Central memory CD4-positive, alpha-beta T cell (primary cell): ENCODE results near the gene PRPF38A.
"Not testable (repeated sequence)": the region's sequence is repeated elsewhere in the genome, so short reads cannot be mapped to it uniquely, and the experiment has no call there.

Experiments used
- DNase-seq: peaks from one replicate; pipeline ENCODE4 v3.0.0; 2022
- total RNA-seq, 3 experiments: gene quantifications; one replicate each; lab custom pipeline; 2026; lab: John Stamatoyannopoulos, UW

Gene PRPF38A, protein sequence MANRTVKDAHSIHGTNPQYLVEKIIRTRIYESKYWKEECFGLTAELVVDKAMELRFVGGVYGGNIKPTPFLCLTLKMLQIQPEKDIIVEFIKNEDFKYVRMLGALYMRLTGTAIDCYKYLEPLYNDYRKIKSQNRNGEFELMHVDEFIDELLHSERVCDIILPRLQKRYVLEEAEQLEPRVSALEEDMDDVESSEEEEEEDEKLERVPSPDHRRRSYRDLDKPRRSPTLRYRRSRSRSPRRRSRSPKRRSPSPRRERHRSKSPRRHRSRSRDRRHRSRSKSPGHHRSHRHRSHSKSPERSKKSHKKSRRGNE
- total RNA-seq, result 91.9 to 113 (median 93.8) reads per million in 3 experiments

DNA sequence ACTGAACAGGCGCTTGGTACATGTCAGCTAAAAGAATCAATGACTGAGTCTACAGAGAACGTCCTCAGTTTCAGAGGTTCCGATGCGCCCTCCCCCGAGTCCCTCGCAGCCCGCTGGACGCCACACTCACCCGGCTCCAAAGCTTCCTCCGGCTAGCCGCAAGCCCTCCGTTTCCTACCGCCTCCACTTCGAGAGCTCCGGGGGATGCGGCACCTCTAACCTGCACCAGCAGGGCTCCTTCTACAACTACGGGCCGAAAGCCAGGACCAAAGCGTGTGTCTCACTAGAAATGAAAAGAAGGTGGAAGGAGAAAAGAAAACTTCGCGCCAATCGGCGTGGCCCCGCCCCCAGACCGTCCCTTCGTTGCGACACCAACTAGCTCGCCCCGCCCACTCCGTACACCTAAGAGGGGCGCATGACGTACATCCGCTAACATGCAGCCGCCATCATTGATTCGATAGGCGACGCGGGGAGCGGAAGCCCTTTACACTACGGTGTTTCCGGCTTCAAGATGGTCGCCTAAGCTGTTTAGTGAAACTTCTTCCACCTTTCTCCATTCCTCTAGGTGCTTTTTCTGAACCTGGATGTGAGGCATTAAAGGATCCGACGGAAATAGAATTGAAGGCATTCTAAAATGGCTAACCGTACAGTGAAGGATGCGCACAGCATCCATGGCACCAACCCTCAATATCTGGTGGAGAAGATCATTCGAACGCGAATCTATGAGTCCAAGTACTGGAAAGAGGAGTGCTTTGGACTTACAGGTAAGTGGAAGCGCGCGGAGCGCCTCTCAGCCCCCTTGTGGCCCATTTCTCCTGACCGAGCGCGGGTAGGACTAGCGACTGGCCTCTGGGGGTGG is at the start of gene PRPF38A, which contains the start of gene ORC1:
Gene PRPF38A (plus strand): TSS at position 487 of the 859 bp plus-strand sequence. CDS start 148 bp downstream, at position 635.
Gene ORC1 (minus strand): TSS at position 308 of the 859 bp plus-strand sequence. CDS start 2,200 bp downstream, outside the sequence.
- peak; percentile 96 for DNase-seq

DNA sequence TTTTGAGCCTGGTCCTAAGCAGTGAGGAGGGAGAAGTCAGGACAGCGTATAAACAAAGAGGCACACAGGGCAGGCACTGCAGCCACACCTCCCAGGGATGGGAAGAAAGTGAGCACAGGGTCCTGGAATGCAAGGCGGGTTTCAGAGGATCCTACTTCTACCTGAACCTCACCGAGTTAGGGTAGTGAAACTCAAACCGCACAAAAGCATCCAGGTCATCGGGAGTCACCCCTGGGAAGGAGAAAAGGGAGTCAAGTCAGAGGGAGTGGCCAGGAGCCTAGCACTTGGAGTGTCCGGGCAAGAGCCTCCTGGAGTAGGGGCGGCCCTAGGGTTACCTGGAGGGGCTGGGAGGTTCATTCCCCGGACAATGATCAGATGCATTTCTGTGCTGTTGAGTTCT is 49.0 kb upstream of the PRPF38A start:
- DNase-seq, result no peak

DNA sequence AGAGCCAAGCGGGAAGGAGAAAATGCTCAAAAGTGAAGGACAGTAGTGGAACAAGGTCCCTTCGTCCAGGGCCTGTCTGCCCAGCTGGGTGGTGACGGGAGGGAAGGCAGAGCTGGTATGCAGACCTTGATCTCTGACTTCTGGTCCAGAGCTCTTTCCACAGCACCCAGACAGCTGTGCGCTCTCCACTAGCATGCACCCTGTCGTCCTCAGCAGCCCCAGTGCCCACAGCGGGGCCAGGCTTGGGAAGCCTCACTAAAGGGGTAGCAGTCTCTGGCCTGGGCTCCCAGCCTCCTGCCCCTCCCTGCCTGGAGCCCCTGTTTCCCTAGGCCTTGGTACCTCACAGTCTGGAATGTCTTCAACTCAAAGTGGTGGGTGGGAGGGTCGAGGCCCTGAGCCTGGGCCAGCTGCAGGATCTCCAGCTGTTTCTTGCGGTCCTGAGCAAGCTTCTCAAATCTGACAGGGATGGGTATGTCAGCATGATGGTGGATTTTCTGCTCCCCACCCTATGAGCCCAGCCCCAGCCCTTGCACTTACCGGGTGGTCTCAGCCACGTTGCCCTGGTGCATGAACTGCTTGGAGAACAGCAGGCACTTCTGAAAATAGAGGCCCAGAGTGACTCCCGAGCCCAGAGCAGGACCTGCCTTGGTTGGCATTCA is 48.4 kb upstream of the PRPF38A start:
- DNase-seq, result no peak

DNA sequence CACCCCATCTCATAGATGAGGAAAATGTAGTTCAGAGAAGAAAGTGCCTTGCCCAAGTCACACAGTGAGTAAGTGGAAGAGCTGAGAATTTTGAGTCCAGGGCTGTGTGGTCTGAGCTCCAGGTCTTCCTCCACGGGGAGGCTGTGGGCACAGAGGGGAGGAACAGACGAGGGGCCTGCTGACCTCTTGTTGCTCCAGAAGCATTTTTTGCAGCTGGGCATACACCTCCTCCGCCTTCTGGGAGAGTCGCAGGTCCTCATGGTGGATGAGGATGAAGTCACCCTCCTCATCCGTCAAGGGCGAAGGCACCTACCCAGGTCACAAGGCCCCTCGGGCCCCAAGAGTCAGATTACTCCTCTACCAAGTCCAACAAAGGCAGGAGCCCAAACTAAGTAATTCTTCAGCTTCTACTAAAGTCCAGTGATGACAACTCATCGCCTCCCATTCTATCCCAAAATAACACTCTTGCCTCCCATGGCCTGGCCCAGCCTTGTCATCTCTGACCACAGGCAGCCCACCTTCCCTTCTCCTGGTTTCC is 47.5 kb upstream of the PRPF38A start:
- no peak for DNase-seq

DNA sequence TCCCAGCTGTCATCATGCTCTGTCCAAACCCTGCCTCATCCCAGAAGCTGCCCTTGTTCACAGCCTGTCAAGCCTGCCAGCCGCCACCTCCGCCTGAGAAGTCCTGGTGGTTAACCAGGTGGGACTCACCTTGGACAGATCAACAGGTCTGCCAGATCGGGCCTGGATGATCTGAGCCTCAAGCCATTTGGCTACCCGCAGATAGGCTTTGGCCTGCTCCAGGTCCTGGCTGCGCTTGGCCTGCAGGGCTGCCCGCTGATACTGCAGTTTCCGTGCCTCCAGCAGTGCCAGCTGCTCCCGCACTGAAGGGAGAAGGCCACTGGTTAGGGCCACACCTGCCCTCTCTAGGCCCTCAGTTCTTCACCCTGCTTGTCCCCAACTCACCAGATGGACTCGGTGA is 47.0 kb upstream of the PRPF38A start:
- no peak for DNase-seq

DNA sequence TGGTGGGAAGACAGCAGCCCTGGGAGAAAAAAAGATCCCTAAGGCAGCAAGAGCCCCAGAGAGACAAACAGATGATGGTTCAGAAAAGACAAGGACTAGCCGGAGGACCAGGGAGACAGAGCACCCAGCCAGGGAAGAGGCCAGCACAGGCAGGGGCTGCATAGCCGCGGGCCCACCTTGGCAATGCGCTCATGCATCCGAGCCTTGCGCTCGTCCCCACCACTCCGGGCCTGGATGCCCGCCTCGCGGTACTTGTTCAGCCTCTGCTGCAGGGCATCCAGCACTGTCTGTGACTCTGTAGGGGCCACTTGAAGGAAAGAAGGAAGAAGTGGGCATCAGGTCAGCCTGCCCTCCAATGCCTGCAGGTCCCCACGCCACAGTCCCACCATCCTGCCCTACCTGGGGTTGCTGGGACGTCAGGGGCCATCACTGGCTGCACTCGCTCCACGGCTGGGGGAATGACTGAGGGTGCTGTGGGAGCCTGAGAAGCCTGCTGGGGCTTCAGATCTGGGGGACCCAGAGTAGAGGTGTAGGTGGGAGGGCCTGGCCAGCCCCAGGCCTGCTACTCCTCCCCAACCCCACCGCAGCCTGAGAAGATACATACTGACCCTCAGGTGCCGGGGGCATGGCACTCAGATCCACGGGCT is 45.4 kb upstream of the PRPF38A start:
- no peak for DNase-seq

DNA sequence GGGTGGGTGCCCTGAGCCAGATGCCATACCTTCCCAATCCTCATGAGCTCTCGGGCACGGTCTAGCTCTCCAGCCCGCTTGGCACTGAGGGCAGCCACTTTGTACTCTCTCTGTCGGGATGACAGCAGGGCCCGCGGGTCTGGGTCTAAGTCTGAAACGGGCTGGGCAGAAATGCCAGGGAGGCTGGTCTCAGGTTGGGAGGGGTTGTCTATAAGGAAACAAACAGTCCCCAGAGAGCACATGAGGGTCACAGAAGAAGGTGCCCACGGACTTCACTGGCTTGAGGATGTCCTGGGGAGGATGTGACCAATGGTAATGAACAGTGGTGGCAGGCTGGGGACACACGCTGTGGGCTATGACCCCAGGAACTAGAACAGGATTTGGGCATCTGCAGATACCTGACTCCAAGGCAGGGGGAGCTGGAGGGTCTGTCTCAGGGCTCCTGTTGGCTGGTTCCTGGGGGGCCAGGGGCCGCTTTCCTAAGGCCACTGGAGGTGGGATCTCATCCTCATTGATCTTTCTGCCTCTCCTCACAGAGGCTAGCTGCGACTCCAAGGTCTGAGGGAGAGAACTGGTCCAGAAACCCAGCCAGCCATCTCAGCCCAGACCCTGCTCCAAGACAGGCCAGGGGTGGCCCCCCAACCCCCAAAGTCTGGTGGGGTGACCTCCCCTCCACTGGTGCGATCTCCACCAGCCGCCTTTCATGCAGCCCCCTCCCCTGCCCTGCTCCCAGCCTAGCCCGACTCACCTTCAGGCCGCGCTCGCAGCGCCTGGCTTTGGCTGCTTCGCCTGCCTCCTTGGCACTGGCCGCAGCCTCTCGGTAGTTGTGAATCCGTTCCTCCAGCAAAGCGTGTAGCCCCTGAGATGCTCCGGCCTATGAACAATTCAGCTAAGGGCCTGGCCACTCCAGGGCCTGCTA is 44.5 kb upstream of the PRPF38A start:
- no peak for DNase-seq

DNA sequence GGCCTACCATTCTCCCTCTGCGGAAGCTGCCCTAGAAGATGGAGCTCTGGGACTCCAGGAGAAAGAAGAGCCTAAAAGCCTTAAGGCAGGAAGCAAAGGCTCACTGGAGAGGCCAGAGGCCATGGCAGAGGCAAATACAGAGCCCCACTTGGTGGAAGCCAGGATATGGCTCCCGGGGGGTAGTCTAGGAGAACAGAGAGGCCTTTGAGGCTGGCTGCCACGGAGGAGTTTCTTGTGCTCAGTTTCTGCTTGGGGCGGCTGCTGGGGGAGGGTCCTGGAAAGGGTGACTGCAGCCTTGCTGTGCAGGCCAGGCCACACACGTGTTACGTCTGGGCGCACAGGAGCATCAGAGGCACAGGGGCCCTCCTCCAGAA is 43.8 kb upstream of the PRPF38A start:
- DNase-seq, result no peak

DNA sequence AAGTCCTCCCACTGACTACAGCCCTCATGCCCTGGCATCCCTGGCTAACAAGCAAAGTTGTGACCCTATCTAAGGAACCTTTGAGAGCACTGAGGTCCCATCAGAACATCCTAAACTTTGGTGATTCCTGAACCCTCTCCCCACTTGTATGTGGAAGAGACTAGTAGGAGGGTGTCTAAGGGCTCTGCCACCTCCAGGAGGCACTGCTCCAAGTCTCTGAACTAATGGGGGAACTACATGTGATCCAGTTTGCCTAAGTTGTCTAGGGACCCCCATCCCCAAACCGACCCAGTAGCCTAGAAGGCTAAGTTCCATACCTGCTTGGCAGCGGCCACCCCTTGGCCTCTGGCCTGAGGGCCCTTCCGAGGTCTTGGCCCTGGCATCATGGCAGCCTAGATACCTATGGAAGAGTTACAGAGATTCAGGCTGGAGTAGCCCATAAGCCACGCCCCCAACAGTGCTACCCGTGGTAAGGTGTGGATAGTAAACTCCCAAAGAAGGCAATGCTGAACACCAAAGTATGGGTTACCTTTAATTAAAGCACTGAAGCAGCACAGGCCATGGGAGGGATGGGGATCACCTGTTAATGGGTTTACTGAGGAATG is 40.1 kb upstream of the PRPF38A start:
- DNase-seq, result no peak

DNA sequence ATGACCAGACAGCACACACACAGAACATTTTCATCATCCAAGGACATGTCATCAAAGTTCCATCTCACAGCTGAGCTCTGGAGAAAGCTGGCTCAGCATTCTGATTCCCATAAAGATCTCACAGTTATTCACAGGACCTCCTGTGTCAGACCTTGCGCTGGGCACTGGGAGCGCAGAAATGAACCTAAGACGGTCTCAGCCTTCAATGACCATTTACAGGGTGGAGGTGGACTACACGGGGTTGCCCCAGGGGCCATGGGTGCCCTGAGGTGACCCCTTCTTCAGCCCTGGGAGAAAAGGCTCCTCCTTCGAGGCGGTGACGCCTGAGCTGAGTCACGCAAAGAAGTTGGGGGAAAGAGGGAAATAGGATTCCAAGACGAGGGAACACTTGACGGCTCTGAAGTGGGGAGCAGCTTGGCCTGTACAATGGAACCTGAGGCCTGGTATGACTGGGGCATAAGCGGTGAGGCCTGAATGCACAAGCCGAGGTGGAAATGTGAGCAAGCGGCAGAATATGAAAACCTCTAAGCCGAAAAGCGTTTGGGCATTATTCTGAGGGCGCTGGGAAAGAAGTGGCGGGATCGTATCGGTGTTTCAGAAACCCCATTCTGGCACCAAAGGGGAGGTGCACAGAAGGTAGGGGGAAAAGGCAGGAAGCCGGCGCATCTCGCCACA is 39.2 kb upstream of the PRPF38A start:
- DNase-seq, result no peak

DNA sequence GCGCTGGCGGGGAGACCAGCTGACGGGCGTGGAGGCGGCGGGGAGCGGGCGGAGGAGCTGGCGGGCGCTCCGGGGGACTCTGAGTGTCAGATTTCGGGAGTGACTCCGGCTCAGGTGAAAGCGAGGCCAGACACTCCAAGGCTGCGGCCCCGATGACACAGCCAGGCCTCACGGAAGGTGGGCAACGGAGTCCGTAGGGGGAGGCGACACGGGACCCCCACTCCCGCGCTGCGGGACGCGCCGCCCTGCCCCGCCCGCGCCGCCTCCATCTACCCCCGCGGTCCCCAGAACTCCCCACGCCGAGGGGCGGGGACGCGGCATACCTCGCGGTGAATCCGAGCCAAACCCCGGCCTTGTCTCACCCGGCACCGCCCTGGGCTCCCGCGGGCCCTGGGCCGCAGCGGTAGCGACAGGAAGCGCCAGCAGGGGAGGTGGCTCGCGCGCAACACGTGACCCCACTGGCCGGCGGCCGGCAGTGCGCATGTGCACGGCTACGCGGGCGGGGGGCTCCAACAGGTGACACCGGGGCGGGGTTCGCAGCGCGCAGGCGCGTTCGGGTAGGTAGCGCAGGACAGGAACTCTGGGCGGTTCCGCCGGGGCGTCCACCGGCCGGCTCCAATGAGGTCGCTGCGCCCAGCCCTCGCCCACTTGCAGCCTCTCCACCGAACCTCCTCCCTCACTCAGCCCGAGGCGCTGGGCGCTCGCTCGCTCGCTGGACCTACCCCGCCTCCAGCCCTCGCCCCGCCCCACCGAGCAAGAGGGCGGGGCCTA is 38.5 kb upstream of the PRPF38A start, which contains the start of gene CC2D1B:
Gene CC2D1B (minus strand): TSS at position 460 of the 771 bp plus-strand sequence. CDS start 1,585 bp downstream, outside the sequence.
- peak; percentile 100 for DNase-seq

DNA sequence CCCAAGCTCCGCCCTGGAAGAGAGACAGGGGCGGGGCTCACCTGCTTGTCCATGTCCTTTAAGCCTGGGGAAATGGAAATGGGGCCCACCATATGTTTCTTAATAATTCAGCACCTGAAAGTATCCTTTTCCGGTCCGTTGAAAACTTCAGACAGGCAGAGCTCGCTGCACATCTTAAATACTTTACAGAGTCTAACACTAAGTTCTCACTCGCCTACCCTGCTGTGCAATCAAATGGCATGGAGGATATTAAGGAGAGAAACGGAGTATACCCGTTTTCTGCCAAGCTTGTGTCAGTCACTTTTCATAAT is 37.9 kb upstream of the PRPF38A start:
- no peak for DNase-seq

DNA sequence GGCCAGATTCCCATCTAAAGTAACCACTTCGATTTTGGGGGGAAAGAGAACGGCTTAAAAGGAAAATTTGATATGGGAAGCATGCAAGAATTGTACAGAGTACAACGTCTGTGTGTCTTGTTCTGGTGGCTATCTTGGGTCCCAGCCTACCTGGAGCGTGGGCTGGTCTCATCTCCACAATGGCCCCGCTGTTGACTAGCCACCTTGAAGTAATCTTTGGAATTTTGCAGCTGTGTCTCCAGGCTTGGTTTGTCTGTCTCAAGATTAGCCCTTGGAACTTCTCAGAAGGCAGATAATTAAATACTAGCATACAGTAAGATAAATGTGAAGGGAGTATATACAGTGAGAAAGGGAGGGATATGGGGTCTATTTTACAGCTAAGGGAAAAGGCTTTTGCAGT is 37.1 kb upstream of the PRPF38A start:
- no peak for DNase-seq

DNA sequence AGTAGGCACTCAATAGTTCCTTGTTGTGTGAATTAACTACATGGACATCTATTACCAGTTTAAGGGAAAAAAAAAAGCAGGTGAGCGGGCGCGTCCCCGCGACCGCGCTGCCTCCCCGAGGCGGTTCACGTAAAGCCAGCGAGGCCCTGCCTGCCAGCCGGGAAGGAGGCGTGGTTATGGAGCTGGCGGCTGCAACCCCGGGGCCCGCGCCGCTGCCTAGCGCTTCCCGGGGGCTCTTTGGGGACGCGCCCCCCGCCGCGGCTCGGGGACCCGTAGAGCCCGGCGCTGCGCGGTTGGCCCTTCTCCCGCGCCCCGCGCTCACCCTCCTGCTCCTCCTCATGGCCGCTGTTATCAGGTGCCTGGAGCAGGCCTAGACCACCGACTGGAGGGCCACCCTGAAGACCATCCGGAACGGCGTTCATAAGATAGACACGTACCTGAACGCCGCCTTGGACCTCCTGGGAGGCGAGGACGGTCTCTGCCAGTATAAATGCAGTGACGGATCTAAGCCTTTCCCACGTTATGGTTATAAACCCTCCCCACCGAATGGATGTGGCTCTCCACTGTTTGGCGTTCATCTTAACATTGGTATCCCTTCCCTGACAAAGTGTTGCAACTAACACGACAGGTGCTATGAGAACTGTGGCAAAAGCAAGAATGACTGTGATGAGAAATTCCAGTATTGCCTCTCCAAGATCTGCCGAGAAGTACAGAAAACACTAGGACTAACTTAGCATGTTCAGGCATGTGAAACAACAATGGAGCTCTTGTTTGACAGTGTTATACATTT is 35.8 kb upstream of the PRPF38A start:
- peak; percentile 55 for DNase-seq

DNA sequence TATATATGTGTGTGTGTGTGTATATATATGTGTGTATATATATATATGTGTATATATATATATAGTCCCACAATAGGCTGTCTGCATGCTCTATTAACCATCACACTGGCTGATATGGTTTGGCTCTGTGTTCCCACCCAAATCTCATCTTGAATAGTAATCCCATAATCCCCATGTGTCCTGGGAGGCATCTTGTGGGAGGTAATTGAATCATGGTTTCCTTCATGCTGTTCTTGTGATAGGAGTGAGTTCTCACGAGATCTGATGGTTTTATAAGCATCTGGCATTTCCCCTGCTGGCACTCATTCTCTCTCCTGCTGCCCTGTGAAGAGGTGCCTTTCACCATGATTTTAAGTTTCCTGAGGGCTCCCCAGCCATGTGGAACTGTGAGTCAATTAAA is 34.6 kb upstream of the PRPF38A start:
- DNase-seq, result not testable (repeated sequence)

DNA sequence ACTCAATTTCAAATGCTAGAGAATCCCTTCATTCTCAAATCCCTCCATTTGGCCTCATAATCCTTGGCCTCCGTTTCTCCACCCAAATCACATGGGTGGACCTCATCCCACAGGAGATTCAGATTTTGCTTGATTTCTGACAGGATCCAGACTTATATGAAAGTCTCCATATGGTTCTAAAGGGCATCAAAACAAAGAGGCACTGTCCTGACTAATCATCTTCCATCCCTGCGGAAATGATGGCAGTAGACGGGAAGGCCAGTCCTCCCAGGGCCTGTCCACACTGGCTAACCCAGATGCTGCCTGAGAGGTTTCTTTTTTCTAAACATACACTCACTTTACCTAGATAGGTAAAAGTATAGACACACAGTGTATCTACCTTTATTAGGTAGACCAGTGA is 19.0 kb upstream of the PRPF38A start:
- DNase-seq, result no peak

DNA sequence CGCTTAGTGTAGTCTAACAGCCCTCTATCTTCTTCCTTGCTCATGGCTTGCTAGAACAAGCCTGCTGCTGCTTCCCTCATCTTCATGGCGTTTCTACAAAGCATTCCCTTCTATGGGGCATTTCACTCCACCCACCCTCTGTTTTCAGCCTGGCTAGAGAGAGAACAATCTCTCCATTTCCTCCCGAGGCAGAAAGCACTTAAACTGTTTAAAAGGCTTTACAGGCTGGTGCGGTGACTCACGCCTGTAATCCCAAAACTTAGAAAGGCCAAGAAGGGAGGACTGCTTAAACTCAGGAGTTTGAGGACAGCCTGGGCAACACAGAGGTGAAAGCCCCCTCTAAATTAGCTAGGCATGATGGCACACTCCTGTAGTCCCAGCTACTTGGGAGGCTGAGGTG is 17.9 kb upstream of the PRPF38A start:
- no peak for DNase-seq

DNA sequence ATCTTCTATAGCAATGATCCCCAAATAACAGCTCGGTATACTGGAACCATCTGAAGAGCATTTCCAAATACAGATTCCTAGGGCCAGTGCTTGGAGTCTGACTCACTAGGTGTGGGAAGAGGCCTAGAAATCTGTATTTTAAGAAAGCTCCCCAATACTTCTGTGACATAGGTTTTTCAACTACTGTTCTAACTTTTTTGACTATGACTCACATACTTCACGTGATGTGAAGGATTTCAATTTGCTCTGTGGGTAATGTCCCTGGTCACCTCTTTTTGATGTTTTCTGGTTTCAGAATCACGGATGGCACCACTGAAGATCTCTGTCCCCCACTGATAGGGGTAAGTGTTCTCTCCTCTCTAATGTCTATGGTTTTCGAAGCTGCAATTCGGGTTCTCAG is 11.2 kb upstream of the PRPF38A start:
- DNase-seq, result no peak

DNA sequence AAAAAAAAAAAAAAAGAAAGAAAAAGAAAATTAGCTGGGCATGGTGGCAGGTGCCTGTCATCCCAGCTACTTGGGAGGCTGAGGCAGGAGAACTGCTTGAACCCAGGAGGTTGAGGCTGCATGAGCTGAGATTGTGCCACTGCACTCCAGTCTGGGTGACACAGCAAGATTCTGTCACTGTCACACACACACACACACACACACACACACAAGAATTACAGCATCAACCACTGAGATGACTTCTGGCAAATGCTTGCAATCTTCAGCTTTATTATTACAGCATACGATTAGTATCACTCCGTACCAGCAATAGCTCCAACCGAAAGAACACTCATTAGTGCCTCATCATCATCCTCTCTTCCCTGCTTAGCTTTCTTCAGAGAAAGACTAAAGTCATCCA is 4.8 kb upstream of the PRPF38A start:
- DNase-seq, result no peak
